Stimulated activated memory B cell treated with anti-CD40 and anti-IgM and Interleukin-4, amounts not matched to agents 10 μg/mL and 1 μg/mL and 100 μg/mL, for 72 hours (primary cell): ENCODE measurements around the gene OTUB2.
A peak's percentile ranks its signal among the peaks of the same experiment; 100 is the strongest.
"Not testable (repeated sequence)": the region's sequence is repeated elsewhere in the genome, so short reads cannot be mapped to it uniquely, and the experiment has no call there.

Experiments used
- ATAC-seq: fragments of 150-1000 bp; cut with Tn5 transposase; 2 replicates; pipeline ENCODE4 v1.10.0; 2021
- H3K27ac Mint-ChIP-seq: one replicate; pipeline ENCODE4 v1.8.0; 2022; ENCODE audit warnings: mild to moderate bottlenecking, mixed read lengths
- H3K27me3 Mint-ChIP-seq: one replicate; pipeline ENCODE4 v1.8.0; 2022; ENCODE audit warnings: mixed read lengths
- H3K36me3 Mint-ChIP-seq: one replicate; pipeline ENCODE4 v1.8.0; 2022; ENCODE audit warnings: mixed read lengths
- H3K4me1 Mint-ChIP-seq: one replicate; pipeline ENCODE4 v1.8.0; 2022; ENCODE audit warnings: mixed read lengths
- H3K4me3 Mint-ChIP-seq: one replicate; pipeline ENCODE4 v1.8.0; 2022; ENCODE audit warnings: mild to moderate bottlenecking, moderate library complexity, mixed read lengths
- H3K9me3 Mint-ChIP-seq: one replicate; pipeline ENCODE4 v1.8.0; 2022; ENCODE audit warnings: mixed read lengths

The OTUB2 gene

DNA sequence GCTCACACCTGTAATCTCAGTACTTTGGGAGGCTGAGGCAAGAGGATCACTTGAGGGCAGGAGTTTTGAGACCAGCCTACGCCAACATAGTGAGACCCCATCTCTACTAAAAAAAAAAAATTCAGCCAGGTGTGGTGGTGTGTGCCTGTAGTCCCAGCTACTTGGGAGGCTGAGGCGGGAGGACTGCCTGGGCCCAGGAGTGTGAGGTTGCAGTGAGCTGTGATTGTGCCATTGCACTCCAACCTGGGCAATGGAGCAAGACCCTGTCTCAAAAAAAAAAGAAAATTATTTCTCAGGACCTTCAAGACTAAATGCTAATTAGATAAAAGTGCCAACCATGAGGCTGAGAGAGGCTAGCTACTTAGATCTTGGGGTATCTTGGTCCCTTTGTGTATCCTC lies 23.5 kb downstream of the OTUB2 start:
- no peak for ATAC-seq
- no peaks in the 10 kb centered on the region for H3K9me3 Mint-ChIP-seq
- no peak overlapping the region for H3K4me3 Mint-ChIP-seq
- no peaks in the 10 kb centered on the region for H3K27me3 Mint-ChIP-seq
- no peak overlapping the region for H3K27ac Mint-ChIP-seq
- H3K36me3 Mint-ChIP-seq: peaks cover 71% of the 10 kb centered on the region
- no peaks in the 10 kb centered on the region for H3K4me1 Mint-ChIP-seq

DNA sequence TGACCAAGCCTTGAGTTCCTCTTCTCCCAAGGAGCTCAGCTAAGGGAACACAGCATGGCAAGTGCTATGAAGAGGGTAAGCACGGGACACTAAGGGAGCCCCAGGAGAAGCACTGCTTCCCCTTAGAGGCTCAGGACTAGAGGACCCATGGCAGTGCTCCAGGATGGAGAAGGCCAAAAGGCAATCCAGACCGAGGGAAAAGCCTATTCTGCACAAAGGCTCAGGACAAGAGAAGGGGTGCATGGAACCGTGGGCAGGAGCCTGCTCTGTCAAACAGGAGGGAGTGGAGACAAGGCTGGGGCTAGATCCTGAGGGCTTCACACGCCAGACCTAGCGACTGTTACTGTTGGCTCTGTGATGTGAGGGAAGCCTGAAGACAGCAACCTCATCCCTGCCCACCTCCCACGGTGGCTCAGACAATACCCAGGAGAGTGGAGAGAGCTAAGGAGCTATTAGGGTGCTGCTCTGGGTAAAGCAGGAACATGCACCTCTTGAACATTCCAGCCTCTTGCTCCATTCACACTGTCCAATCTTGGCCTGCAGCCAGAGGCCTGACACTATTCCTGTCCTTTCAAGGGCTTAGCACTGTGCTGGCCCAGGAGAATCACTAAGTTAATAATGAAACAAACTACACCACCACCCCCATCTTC lies 24.2 kb downstream of the OTUB2 start:
- Mint-ChIP-seq H3K4me1 (no peaks in the 10 kb centered on the region), H3K27me3 (no peaks in the 10 kb centered on the region), H3K9me3 (no peaks in the 10 kb centered on the region), H3K27ac (peak overlapping the region; percentile 64), H3K4me3 (no peak overlapping the region), H3K36me3 (peaks cover 71% of the 10 kb centered on the region)
- ATAC-seq: no peak

DNA sequence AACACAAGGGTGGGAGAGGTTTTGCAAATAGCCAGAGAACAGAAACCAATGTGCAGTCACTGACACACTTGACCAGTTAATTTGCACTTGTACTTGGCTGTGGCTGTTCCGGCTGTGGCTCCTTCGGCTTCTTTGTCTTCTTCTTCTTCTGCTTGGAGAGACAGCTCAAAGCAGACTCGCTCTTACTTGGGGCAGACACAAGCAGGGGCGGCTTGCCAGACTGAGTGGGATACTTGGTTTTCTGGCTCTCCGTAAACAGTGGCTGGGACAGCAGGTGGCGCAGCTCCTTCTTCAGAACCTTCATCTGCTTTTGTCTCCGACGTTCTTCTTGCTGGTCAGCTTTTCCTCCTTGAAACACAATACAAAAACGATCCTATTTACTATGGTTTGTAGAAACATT lies 25.0 kb downstream of the OTUB2 start:
- ATAC-seq: no peak
- H3K27ac Mint-ChIP-seq: peak overlapping the region; percentile 64
- H3K4me3 Mint-ChIP-seq: no peak overlapping the region

DNA sequence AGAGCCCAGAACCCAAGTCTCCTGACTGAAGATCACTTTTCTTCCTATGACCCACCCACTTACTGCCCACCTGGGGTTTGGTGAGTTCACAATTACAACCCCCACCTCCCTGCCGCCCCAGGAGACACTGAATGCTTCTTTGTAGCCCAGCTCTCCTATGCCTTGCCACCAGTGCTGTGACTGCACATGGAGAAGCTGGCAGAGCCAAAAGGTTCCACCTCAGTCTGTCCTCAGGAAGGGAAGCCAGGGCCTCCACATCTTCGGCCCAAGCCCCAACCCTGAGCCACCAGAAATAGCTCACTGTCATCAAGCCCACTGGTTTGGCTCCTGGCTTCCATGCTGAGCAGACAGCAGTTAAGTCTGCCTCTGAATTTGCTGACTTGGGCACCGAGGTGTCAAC lies 25.6 kb downstream of the OTUB2 start:
- Mint-ChIP-seq H3K27me3 (no peaks in the 10 kb centered on the region), H3K4me1 (peaks cover 6% of the 10 kb centered on the region), H3K27ac (no peak overlapping the region), H3K9me3 (no peaks in the 10 kb centered on the region), H3K36me3 (peaks cover 78% of the 10 kb centered on the region), H3K4me3 (no peak overlapping the region)
- no peak for ATAC-seq

More for the DNA sequence above, 25.0 kb downstream of the OTUB2 start:
- Mint-ChIP-seq H3K36me3 (peaks cover 72% of the 10 kb centered on the region), H3K27me3 (no peaks in the 10 kb centered on the region), H3K9me3 (no peaks in the 10 kb centered on the region), H3K4me1 (no peaks in the 10 kb centered on the region)

DNA sequence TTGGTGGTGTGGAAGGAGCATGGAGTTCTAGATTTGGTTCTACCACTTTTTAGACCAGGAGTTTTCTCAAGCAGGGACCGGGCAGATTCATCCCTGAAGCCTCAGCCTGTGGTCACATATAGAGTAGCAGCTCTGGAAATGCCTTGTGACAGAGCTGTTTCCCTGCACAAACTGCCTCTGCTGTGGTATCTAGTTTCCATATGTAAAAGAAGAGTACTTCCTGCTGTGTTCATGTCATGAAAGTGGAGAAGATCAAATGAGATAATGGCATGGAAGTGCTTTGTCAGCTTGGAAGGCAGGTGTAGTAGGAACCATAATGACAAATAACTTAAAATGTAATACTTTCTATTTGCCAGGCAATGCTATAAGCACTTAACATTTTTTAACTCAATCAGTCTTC lies 26.1 kb downstream of the OTUB2 start:
- no peak overlapping the region for H3K4me3 Mint-ChIP-seq
- no peaks in the 10 kb centered on the region for H3K27me3 Mint-ChIP-seq
- no peak overlapping the region for H3K27ac Mint-ChIP-seq
- ATAC-seq: no peak
- no peaks in the 10 kb centered on the region for H3K9me3 Mint-ChIP-seq
- H3K36me3 Mint-ChIP-seq: peaks cover 82% of the 10 kb centered on the region
- H3K4me1 Mint-ChIP-seq: peaks cover 10% of the 10 kb centered on the region

DNA sequence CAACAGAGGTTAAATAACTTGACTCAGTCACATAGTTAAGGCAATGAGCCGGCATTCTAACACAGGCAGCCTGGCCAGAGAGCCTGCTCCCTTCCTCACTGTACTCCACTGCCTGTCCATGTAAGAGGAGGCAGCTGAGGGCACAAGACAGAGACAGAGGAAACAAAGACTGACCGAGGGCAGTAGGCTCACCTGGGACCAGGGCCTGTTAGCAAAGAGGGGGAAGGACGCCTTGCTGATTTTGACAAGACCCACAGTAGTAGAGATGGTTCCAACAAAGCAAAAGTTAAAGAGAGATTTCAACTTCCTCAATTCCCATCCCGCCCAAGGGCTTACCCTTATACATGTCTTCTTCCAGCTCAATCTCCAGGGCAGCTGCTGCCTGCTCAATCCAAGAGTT lies 26.5 kb downstream of the OTUB2 start:
- H3K4me1 Mint-ChIP-seq: peaks cover 12% of the 10 kb centered on the region
- H3K36me3 Mint-ChIP-seq: peaks cover 81% of the 10 kb centered on the region
- no peaks in the 10 kb centered on the region for H3K9me3 Mint-ChIP-seq
- no peak for ATAC-seq
- no peak overlapping the region for H3K4me3 Mint-ChIP-seq
- no peak overlapping the region for H3K27ac Mint-ChIP-seq
- no peaks in the 10 kb centered on the region for H3K27me3 Mint-ChIP-seq

DNA sequence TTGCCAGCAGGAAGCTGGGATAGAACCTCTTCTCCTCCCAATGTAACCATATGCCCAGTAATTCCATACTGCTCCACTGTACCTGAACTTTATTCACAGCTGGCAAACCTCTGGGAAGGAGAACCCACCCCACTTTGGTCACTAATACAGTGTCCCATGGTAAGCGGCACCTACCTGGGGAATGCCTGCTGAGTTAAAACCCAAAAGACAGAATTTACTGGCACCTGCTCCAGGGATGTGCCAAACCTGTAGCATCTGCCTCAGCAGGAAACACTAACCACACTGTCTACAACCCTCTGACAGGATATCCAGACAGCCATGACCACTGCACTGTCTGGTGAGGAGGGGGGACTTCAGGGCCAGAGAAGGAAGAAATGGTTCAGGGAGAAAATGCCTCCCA lies 28.3 kb downstream of the OTUB2 start:
- peaks cover 20% of the 10 kb centered on the region for H3K4me1 Mint-ChIP-seq
- no peak overlapping the region for H3K27ac Mint-ChIP-seq
- no peaks in the 10 kb centered on the region for H3K27me3 Mint-ChIP-seq
- no peaks in the 10 kb centered on the region for H3K9me3 Mint-ChIP-seq
- no peak overlapping the region for H3K4me3 Mint-ChIP-seq
- no peak for ATAC-seq
- peaks cover 82% of the 10 kb centered on the region for H3K36me3 Mint-ChIP-seq

DNA sequence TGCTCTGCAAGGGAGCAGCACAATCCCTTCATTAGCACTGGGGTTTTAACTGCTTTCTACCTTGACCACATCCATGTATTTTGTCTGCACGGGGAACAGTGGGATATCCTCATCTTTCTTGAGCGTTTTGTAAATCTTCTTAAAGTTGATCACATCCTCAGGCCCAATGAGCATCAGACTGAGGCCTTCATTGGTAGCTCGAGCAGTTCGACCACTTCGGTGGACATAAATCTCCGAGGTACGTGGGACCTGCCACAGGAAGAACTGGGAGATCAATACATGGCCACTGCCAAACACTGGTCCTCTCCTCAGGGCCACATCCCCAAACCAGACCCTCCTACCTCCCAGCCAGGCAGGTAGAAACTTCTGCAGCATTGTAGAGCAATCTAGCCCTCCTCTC lies 28.8 kb downstream of the OTUB2 start:
- no peak for ATAC-seq
- Mint-ChIP-seq H3K36me3 (peaks cover 82% of the 10 kb centered on the region), H3K4me1 (peaks cover 20% of the 10 kb centered on the region), H3K27me3 (no peaks in the 10 kb centered on the region), H3K9me3 (no peaks in the 10 kb centered on the region), H3K27ac (no peak overlapping the region), H3K4me3 (no peak overlapping the region)

DNA sequence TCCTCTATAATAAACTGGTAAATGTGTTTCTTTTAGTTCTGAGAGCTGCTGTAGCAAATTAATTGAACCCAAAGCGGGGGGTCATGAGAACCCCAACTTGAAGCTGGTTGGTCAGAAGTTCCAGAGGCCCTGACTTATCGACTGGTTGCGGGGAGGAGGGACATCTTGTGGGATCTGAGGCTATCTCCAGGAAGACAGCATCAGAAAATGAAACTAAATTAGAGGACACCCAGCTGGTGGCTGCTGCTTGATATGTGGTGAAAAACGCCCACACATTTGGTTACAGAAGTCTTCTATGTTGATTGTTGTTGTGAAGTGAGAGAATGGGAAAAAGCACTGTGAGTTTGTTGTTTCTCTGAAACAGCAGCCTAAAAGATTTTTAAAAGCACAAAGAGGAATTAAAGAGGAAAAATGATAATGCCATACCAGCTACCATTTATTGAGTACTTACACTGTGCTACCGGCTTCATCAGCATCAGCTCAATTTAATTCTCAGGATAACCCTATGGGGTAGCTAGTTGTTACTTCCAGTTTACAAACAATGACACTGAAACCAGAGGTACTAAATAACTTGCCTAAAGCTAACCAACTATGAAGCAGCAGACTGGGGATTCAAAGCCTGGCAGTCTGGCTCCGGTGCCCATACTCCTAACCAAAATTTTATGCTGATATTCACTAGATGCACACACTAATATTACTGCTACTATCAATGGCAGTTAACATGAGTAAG lies 30.6 kb downstream of the OTUB2 start:
- no peaks in the 10 kb centered on the region for H3K9me3 Mint-ChIP-seq
- H3K27me3 Mint-ChIP-seq: no peaks in the 10 kb centered on the region
- ATAC-seq: no peak
- peaks cover 82% of the 10 kb centered on the region for H3K36me3 Mint-ChIP-seq
- H3K4me1 Mint-ChIP-seq: peaks cover 20% of the 10 kb centered on the region
- peak overlapping the region; percentile 23 for H3K27ac Mint-ChIP-seq
- H3K4me3 Mint-ChIP-seq: no peak overlapping the region

DNA sequence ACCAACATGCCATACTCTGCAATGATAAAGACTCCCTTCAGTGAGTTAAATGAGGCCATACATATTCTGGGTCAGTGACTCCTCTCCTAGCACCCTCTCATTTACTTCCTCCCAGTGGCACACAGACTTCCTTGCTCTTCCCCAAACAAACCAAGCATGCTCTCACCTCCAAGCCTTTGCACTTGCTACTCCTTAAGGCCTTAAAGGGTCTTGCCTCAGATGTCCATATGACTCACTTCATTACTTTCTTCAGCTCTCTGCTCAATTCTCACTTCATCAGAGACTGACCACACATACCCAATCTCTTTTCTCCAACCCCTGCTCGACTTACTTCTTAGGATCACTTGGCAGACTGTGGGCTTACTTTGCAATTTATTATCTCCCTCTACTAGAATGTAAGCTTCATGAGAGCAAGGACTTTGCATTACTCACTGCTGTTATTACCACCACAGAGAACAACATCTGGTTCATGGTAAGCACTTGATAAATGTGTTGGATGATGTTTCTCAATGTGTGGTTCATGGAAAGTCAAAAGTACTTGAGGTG lies 32.1 kb downstream of the OTUB2 start:
- H3K36me3 Mint-ChIP-seq: peaks cover 85% of the 10 kb centered on the region
- H3K4me3 Mint-ChIP-seq: no peak overlapping the region
- H3K9me3 Mint-ChIP-seq: no peaks in the 10 kb centered on the region
- no peak for ATAC-seq
- H3K27ac Mint-ChIP-seq: no peak overlapping the region
- no peaks in the 10 kb centered on the region for H3K27me3 Mint-ChIP-seq
- peaks cover 24% of the 10 kb centered on the region for H3K4me1 Mint-ChIP-seq

DNA sequence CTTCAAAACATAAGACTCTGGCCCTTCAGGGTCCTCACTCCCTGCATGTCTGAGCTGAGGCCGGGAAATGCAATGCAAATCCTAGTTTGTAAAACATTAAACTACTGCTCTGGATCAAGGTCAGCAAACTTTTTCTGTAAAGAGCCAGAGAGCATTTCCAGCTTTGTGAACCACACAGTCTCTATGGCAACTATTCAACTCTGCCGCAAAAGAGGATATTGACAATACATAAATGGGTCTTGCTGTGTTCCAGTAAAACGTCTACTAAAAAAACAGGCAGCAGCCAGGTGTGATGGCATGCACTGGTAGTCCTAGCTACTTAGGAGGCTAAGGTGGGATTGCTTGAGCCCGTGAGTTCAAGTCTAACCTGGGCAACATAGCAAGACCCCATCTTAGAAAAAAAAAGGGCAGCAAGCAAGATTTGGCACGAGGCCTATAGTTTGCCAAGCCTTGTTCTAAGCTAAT lies 32.6 kb downstream of the OTUB2 start:
- H3K27ac Mint-ChIP-seq: no peak overlapping the region
- ATAC-seq: no peak
- H3K27me3 Mint-ChIP-seq: no peaks in the 10 kb centered on the region
- no peaks in the 10 kb centered on the region for H3K9me3 Mint-ChIP-seq
- peaks cover 88% of the 10 kb centered on the region for H3K36me3 Mint-ChIP-seq
- H3K4me1 Mint-ChIP-seq: peaks cover 27% of the 10 kb centered on the region
- no peak overlapping the region for H3K4me3 Mint-ChIP-seq

DNA sequence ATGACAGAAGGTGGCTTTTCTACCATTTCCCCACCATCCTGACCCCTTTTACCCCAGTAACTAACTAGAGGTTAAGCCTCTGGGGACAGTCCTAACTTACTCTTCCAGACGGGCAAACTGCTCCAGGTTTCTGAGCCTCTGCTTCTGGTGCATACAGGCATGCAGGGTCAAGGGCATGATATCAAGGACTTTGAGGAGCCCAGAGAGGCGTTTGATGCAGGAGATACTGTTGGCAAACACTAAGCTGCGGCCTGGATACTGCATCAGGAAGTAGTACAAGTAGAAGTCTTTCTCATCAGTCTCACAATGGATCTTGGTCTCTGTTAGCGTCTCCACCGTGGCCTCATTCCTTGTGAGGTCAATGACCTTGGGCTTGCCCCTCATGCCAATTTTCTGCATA lies 33.9 kb downstream of the OTUB2 start:
- Mint-ChIP-seq H3K27me3 (no peaks in the 10 kb centered on the region), H3K9me3 (no peaks in the 10 kb centered on the region), H3K4me3 (no peak overlapping the region), H3K36me3 (peaks cover 77% of the 10 kb centered on the region), H3K4me1 (peaks cover 34% of the 10 kb centered on the region), H3K27ac (no peak overlapping the region)
- no peak for ATAC-seq

DNA sequence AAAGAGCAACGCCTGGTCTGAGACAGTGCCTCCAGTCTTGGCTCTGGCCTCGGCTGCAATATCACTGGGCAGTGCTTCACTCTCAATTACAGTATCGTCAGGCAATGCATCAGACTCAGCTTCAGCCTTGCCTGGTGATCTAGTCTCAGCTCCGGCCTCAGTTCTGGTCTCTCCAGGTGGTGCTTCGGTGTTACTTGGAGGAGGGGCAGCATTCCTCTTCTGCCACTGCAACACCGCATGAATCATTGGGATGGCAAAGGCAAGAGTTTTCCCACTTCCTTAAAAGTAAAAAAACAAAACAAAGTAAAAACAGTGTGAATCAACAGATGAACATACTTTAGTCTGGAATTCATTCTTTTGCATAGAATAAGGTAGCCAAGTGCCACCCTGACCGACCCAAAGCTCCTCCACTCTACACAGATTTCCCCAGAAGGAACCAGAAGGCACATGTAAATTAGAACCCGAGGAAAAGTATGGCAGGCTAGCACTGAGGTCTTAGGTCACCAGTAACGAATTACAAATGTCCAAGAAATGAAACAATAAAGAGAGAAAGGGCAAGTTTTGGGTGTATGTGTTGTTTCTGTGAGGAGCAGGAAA lies 36.3 kb downstream of the OTUB2 start:
- no peak overlapping the region for H3K27ac Mint-ChIP-seq
- no peaks in the 10 kb centered on the region for H3K27me3 Mint-ChIP-seq
- no peak overlapping the region for H3K4me3 Mint-ChIP-seq
- peaks cover 67% of the 10 kb centered on the region for H3K36me3 Mint-ChIP-seq
- no peak for ATAC-seq
- H3K4me1 Mint-ChIP-seq: peaks cover 46% of the 10 kb centered on the region
- peaks cover 3% of the 10 kb centered on the region for H3K9me3 Mint-ChIP-seq

DNA sequence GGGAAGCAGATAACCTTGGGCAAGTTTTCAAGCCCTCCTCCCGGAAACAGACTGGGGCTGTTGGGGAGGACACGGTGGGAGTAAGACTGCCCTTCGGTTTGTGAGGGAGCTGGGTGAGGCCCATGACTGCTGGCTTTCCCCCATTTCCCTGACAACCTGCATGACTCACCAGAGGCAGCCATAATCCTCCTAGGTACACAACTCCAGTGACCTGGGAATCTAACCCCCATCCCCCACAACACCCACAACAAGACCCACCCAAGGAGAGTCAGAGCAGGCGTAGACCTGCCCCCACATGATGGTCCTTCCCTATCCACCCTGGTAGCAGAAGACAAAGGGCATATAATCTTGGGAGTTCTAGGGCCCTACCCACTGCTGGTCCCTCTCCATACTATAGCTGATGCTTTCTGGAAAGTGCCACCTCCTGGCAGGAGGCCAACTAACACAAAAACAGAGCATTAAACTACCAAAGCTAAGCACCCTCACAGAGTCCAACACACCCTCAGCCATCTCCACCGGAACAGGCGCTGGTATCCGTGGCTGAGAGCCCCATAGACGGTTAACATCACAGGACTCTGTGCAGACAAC lies 40.0 kb downstream of the OTUB2 start:
- Mint-ChIP-seq H3K9me3 (peaks cover 19% of the 10 kb centered on the region), H3K4me3 (no peak overlapping the region), H3K4me1 (peaks cover 74% of the 10 kb centered on the region), H3K27me3 (no peaks in the 10 kb centered on the region), H3K27ac (peak overlapping the region; percentile 3), H3K36me3 (peaks cover 76% of the 10 kb centered on the region)
- ATAC-seq: no peak

DNA sequence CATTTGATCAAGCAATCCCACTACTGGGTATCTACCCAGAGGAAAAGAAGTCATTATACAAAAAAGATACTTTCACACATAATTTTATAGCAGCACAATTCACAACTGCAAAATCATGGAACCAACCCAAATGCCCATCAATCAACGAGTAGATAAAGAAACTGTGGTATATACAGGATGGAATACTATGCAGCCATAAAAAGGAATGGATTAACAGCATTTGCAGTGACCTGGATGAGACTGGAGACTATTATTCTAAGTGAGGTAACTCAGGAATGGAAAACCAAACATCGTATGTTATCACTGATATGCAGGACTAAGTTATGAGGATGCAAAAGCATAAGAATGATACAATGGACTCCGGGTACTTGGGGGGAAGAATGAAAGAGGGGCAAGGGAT lies 45.9 kb downstream of the OTUB2 start:
- Mint-ChIP-seq H3K4me1 (peaks cover 55% of the 10 kb centered on the region), H3K9me3 (peaks cover 29% of the 10 kb centered on the region), H3K36me3 (peaks cover 80% of the 10 kb centered on the region)
- ATAC-seq, H3K27ac Mint-ChIP-seq, H3K27me3 Mint-ChIP-seq, H3K4me3 Mint-ChIP-seq: not testable (repeated sequence)
